ENCODE measurements around the gene PGGHG.
A peak's percentile ranks its signal among the peaks of the same experiment; 100 is the strongest.

The PGGHG gene

GRCh38 chr11:269146-269890 is 19.6 kb upstream of the PGGHG start:
- peak; percentile 73 to 81 for DNase-seq

- peak in 1 of 2 donors; percentile 8 for DNase-seq
Observed at GRCh38 chr11:270451-271318, 18.2 kb upstream of the PGGHG start.

- DNase-seq: peak in 1 of 2 donors; percentile 10
Observed at GRCh38 chr11:271319-271715, 17.6 kb upstream of the PGGHG start.

- DNase-seq: peak in 1 of 2 donors; percentile 10
Observed at GRCh38 chr11:272195-272930, 16.6 kb upstream of the PGGHG start.

- DNase-seq: no peak
Observed at GRCh38 chr11:272931-273198, 16.1 kb upstream of the PGGHG start.

- no peak for DNase-seq
Observed at GRCh38 chr11:276219-276618, 12.7 kb upstream of the PGGHG start.

- peak in 1 of 2 donors; percentile 13 for DNase-seq
Observed at GRCh38 chr11:278001-278951, 10.7 kb upstream of the PGGHG start, which contains the start of gene NLRP6. TSS of gene NLRP6 (plus strand) at chr11:278407. CDS start at chr11:278570, 163 bp downstream.

GRCh38 chr11:279040-279965 is 9.6 kb upstream of the PGGHG start:
- DNase-seq: peak in 1 of 2 donors; percentile 15

- DNase-seq: peak; percentile 46 to 56
Observed at GRCh38 chr11:279966-280705, 8.8 kb upstream of the PGGHG start.

GRCh38 chr11:280706-281485 is 8.0 kb upstream of the PGGHG start:
- DNase-seq: peak; percentile 29 to 38

GRCh38 chr11:281486-282161 is 7.3 kb upstream of the PGGHG start:
- DNase-seq: peak in 1 of 2 donors; percentile 2

- DNase-seq: peak in 1 of 2 donors; percentile 8
Observed at GRCh38 chr11:282171-282570, 6.8 kb upstream of the PGGHG start.

GRCh38 chr11:282630-283360 is 6.1 kb upstream of the PGGHG start:
- peak in 1 of 2 donors; percentile 9 for DNase-seq

GRCh38 chr11:283405-284104 is 5.4 kb upstream of the PGGHG start:
- peak in 1 of 2 donors; percentile 3 for DNase-seq

- DNase-seq: peak in 1 of 2 donors; percentile 9
Observed at GRCh38 chr11:284105-285020, 4.6 kb upstream of the PGGHG start.
